IMR-90 (cell line): ENCODE data around the gene YPEL1. TPM values are rescaled to one million over a fixed set of nuclear protein-coding genes. Genes with fewer than 3 reads are reported as not detected.
"Not testable (repeated sequence)": the region's sequence is repeated elsewhere in the genome, so short reads cannot be mapped to it uniquely, and the experiment has no call there.

Experiments used
- ATAC-seq: fragments of 200-7000 bp; cut with Tn5 transposase; 2 replicates; pipeline ENCODE4 v1.9.1; 2020; ENCODE audit warnings: low read depth, mild to moderate bottlenecking, moderate library complexity
- BruUV-seq: library from RNA; stranded (reverse); fragments of 400-500 nt; replicated peaks from 2 replicates; lab custom pipeline; 2021; lab: Mats Ljungman, UMichigan
- CTCF ChIA-PET: fragments of 300-600 bp; formaldehyde crosslinking; extraction: SDS; loops from one replicate; lab custom pipeline; 2021; ENCODE audit warnings: antibody characterized with exemption; lab: Yijun Ruan, JAX
- POLR2A ChIA-PET: fragments of 300-600 bp; sonication (Branson Sonifier 250); formaldehyde crosslinking; loops from one replicate; lab custom pipeline; 2022; ENCODE audit warnings: antibody characterized with exemption; ENCODE audit not compliant: unreplicated experiment; lab: Charles Lee
- DNase-seq: peaks from one replicate; pipeline ENCODE4 v3.0.0; 2013
- H2AFZ ChIP-seq: replicated peaks from 2 replicates; pipeline ENCODE3; 2013; ENCODE audit warnings: low read length, mild to moderate bottlenecking; ENCODE audit not compliant: poor library complexity
- H2AK5ac ChIP-seq: 2 replicates; pipeline ENCODE4 v1.6.1; 2013; ENCODE audit warnings: low read depth, low read length, inconsistent platforms
- H2AK9ac ChIP-seq: replicated peaks from 2 replicates; pipeline ENCODE3; 2013; ENCODE audit warnings: mild to moderate bottlenecking, low read depth, low read length, moderate library complexity; ENCODE audit not compliant: poor library complexity
- H2BK120ac ChIP-seq: 2 replicates; pipeline ENCODE4 v1.6.1; 2013; ENCODE audit warnings: low read depth, low read length, inconsistent platforms
- H2BK15ac ChIP-seq: 3 replicates; pipeline ENCODE4 v1.6.1; 2013; ENCODE audit warnings: low read depth, low read length, inconsistent platforms
- H2BK20ac ChIP-seq: 2 replicates; pipeline ENCODE4 v1.6.1; 2013; ENCODE audit warnings: low read depth, mild to moderate bottlenecking, inconsistent platforms, low read length, moderate library complexity
- H2BK5ac ChIP-seq: 2 replicates; pipeline ENCODE4 v1.6.1; 2013; ENCODE audit warnings: mild to moderate bottlenecking, low read depth, low read length, inconsistent platforms; ENCODE audit not compliant: poor library complexity, severe bottlenecking
- H3K14ac ChIP-seq: replicated peaks from 2 replicates; pipeline ENCODE4 v1.6.1; 2013; ENCODE audit warnings: low read depth, low read length, inconsistent platforms
- H3K18ac ChIP-seq: 2 replicates; pipeline ENCODE4 v1.6.1; 2013; ENCODE audit warnings: low read depth, low read length, control low read depth
- H3K23ac ChIP-seq: 2 replicates; pipeline ENCODE4 v1.6.1; 2013; ENCODE audit warnings: low read depth, low read length, inconsistent platforms
- H3K27ac ChIP-seq: 2 replicates; pipeline ENCODE4 v1.5.1; 2013; ENCODE audit warnings: mild to moderate bottlenecking, control low read depth, low read length; ENCODE audit not compliant: insufficient read depth
- H3K27me3 ChIP-seq: 2 replicates; pipeline ENCODE4 v1.6.1; 2013; ENCODE audit warnings: low read length; ENCODE audit not compliant: control insufficient read depth, insufficient read depth
- H3K36me3 ChIP-seq: 2 replicates; pipeline ENCODE4 v1.6.1; 2013; ENCODE audit warnings: low read length, mixed read lengths; ENCODE audit not compliant: control insufficient read depth, insufficient read depth
- H3K4ac ChIP-seq: 2 replicates; pipeline ENCODE4 v1.6.1; 2013; ENCODE audit warnings: low read depth, low read length, inconsistent platforms
- H3K4me1 ChIP-seq: 2 replicates; pipeline ENCODE4 v1.6.1; 2013; ENCODE audit warnings: low read length, mixed read lengths; ENCODE audit not compliant: control insufficient read depth, insufficient read depth
- H3K4me2 ChIP-seq: 2 replicates; pipeline ENCODE4 v1.6.1; 2013; ENCODE audit warnings: low read depth, mild to moderate bottlenecking, control low read depth, low read length, moderate library complexity
- H3K4me3 ChIP-seq: 2 replicates; pipeline ENCODE4 v1.5.1; 2013; ENCODE audit warnings: low read depth, mild to moderate bottlenecking, control low read depth, low read length, moderate library complexity; ENCODE audit not compliant: insufficient read depth
- H3K56ac ChIP-seq: 2 replicates; pipeline ENCODE4 v1.6.1; 2013; ENCODE audit warnings: low read length, inconsistent platforms; ENCODE audit not compliant: insufficient read depth; ENCODE audit errors: extremely low read depth
- H3K79me1 ChIP-seq, 2 experiments: 2 replicates each; pipeline ENCODE4 v1.6.1; 2013; ENCODE audit warnings: low read length in 2 of 2, inconsistent platforms in 1 of 2, low read depth in 1 of 2
- H3K9ac ChIP-seq: 2 replicates; pipeline ENCODE4 v1.6.1; 2013; ENCODE audit warnings: low read depth, low read length, control low read depth
- H3K9me1 ChIP-seq: 2 replicates; pipeline ENCODE4 v1.6.1; 2013; ENCODE audit warnings: low read length, inconsistent platforms; ENCODE audit not compliant: insufficient read depth
- H3K9me3 ChIP-seq: 2 replicates; pipeline ENCODE4 v1.6.1; 2013; ENCODE audit warnings: low read length; ENCODE audit not compliant: control insufficient read depth, insufficient read depth
- H4K20me1 ChIP-seq: 2 replicates; pipeline ENCODE4 v1.6.1; 2013; ENCODE audit warnings: low read length, inconsistent platforms; ENCODE audit not compliant: insufficient read depth
- H4K5ac ChIP-seq: 2 replicates; pipeline ENCODE4 v1.6.1; 2013; ENCODE audit warnings: mild to moderate bottlenecking, low read depth, low read length, control low read depth
- H4K8ac ChIP-seq, 2 experiments: 2 replicates each; pipeline ENCODE4 v1.6.1; 2013; ENCODE audit warnings: low read depth in 2 of 2, low read length in 2 of 2, control low read depth in 1 of 2, inconsistent platforms in 1 of 2
- H4K91ac ChIP-seq: 2 replicates; pipeline ENCODE4 v1.6.1; 2013; ENCODE audit warnings: low read depth, low read length, inconsistent platforms; ENCODE audit not compliant: insufficient read depth
- CEBPB ChIP-seq: IDR thresholded peaks from 2 replicates; pipeline ENCODE4 v1.6.1; 2012; ENCODE audit warnings: low read depth, low read length, improper control_type of control experiment
- WGBS, 2 experiments: methylation state at CpG; one replicate each; pipeline versions ENCODE4 v1.1.5 to v1.1.7; 2013; ENCODE audit warnings: missing lambda C conversion rate in 2 of 2; ENCODE audit not compliant: insufficient read length in 1 of 2; ENCODE audit errors: extremely low coverage in 2 of 2; 5-methylcytosine and 5-hydroxymethylcytosine counted together
- dilution Hi-C: fragments of 300-500 bp; cut with HindIII; formaldehyde crosslinking; loops from one replicate; pipeline ENCODE4 v1.14.3; 2018; ENCODE audit warnings: low sequenced_read_pairs; ENCODE audit not compliant: unreplicated experiment
- in situ Hi-C: fragments of 300-500 bp; cut with MboI; formaldehyde crosslinking; loops from 3 replicates; pipeline ENCODE4 v1.14.3; 2019; ENCODE audit warnings: low sequenced_read_pairs, inconsistent platforms, mixed read lengths
- intact Hi-C: fragments of 100-400 bp; cut with micrococcal nuclease; formaldehyde crosslinking; loops from 2 replicates; pipeline ENCODE4 v1.10.0; 2022
- polyA plus RNA-seq, 3 experiments: library from polyadenylated mRNA; depleted of rRNA; stranded (reverse); fragments of >200 nt; gene quantifications; 2 replicates each; pipeline ENCODE4 v1.2.3, GENCODE V29; 2012; ENCODE audit warnings: low replicate concordance in 1 of 3
- total RNA-seq: library from RNA; depleted of rRNA; stranded (reverse); fragments of >200 nt; gene quantifications from 2 replicates; pipeline ENCODE4 v1.2.3, GENCODE V29; 2012

The YPEL1 gene
- total and polyA plus RNA-seq, 2 of the 4 experiments (the other 2 are of a cell fraction): 0.72 to 1.3 TPM

DNA sequence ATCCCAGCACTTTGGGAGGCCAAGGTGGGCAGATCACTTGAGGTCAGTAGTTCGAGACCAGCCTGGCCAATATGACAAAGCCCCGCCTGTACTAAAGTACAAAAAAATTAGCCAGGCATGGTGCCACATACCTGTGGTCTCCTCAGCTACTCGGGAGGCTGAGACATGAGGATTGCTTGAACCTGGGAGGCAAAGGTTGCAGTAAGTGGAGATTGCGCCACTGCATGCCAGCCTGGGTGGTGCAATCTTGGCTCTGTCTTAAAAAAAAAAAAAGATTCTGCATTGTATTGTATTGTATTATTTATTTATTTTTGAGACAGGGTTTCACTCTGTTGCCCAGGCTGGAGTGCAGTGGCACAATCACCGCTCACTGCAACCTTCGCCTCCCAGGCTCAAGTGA lies 9.3 kb upstream of the YPEL1 start:
- H2BK5ac ChIP-seq, H3K56ac ChIP-seq, H3K18ac ChIP-seq, intact Hi-C loops, H3K14ac ChIP-seq, H2AFZ ChIP-seq, H4K5ac ChIP-seq, H3K4me3 ChIP-seq, BruUV-seq, H3K27me3 ChIP-seq, H3K36me3 ChIP-seq, H3K4ac ChIP-seq, H2BK20ac ChIP-seq, H3K23ac ChIP-seq, H3K9me1 ChIP-seq, H4K8ac ChIP-seq, H3K9ac ChIP-seq, H2BK15ac ChIP-seq, H3K4me2 ChIP-seq, H2AK9ac ChIP-seq, H4K91ac ChIP-seq, H3K27ac ChIP-seq, in situ Hi-C loops, H3K79me1 ChIP-seq, CTCF ChIA-PET, H4K20me1 ChIP-seq, POLR2A ChIA-PET, H3K4me1 ChIP-seq, dilution Hi-C loops, H3K9me3 ChIP-seq, ATAC-seq, H2BK120ac ChIP-seq, H2AK5ac ChIP-seq: not testable (repeated sequence)
- 64% methylated on average over 3 of the region's 6 CpGs; no CpG with 5 or more reads in 1 of the 2 experiments for WGBS, 2 experiments
- DNase-seq: peak; percentile 11
- peak; percentile 69 for TF ChIP-seq CEBPB
